ENCODE data around the gene CFTR. TPM values are rescaled to one million over a fixed set of nuclear protein-coding genes. Genes with fewer than 3 reads are reported as not detected.

The CFTR gene
- total RNA-seq, 1 experiment from 2014 or later: 1.2 TPM

- Mint-ChIP-seq H3K9me3 (peaks cover 11 to 22% of the 10 kb centered on the region in 2 experiments), H3K27me3 (ENCODE audit: low read depth) (no peaks in the 10 kb centered on the region), H3K36me3 (ENCODE audit: insufficient read depth in 1 of 3, low read depth in 3 of 3) (peaks cover 9 to 40% (median 16%) of the 10 kb centered on the region in 3 experiments; a peak in 5 of 7 replicates), H3K4me3 (no peak overlapping the region), H3K4me1 (peaks cover 19 to 20% of the 10 kb centered on the region in 2 experiments), H3K27ac (no peak overlapping the region; a peak in 3 of 7 replicates)
- Histone ChIP-seq H3K4me2 (ENCODE audit: insufficient read depth, insufficient read length, low read length) (no peak overlapping the region), H4K5ac (ENCODE audit: insufficient read length, low read depth, low read length) (no peak overlapping the region), H3K9ac (ENCODE audit: extremely low read depth, insufficient read length, low read length) (no peak overlapping the region), H2BK120ac (ENCODE audit: low read depth, low read length, poor library complexity, severe bottlenecking) (no peak overlapping the region), H2AK5ac (ENCODE audit: insufficient read length, low read length) (no peak overlapping the region), H3K79me1 (ENCODE audit: insufficient read depth, low read depth, low read length, poor library complexity, severe bottlenecking) (no peaks in the 10 kb centered on the region), H3K23ac (ENCODE audit: insufficient read length, low read depth, low read length) (no peak overlapping the region), H3K23me2 (ENCODE audit: insufficient read length, low read depth, low read length, poor library complexity, severe bottlenecking) (no peaks in the 10 kb centered on the region), H3K9me3 (ENCODE audit: control insufficient read depth, low read depth, low read length) (no peaks in the 10 kb centered on the region), H4K8ac (replicated peaks; ENCODE audit: insufficient read length, low read depth, low read length) (no peak overlapping the region), H3T11ph (ENCODE audit: low read length) (no peak overlapping the region), H2BK5ac (ENCODE audit: insufficient read length, low read length) (no peak overlapping the region), H2AFZ (ENCODE audit: low read length) (no peak overlapping the region), H3K27me3 (ENCODE audit: insufficient read depth, low read length) (no peaks in the 10 kb centered on the region), H3K4ac (ENCODE audit: low read depth, low read length) (no peak overlapping the region), H3K27ac (ENCODE audit: insufficient read length, low read depth, low read length) (peak overlapping the region; percentile 1), H4K91ac (ENCODE audit: insufficient read length, low read depth, low read length) (no peak overlapping the region), H3K18ac (ENCODE audit: insufficient read length, low read depth, low read length) (no peak overlapping the region), H3K4me1 (ENCODE audit: insufficient read depth, low read length) (peaks cover 3% of the 10 kb centered on the region; the same call in 1 of the 2 replicates), H3K56ac (ENCODE audit: insufficient read length, low read depth, low read length) (no peak overlapping the region), H3K14ac (ENCODE audit: insufficient read depth, low read length) (no peak overlapping the region), H2BK15ac (ENCODE audit: low read depth, low read length) (no peak overlapping the region), H3K79me2 (ENCODE audit: insufficient read depth, low read length) (no peaks in the 10 kb centered on the region), H2BK20ac (ENCODE audit: low read depth, low read length, poor library complexity, severe bottlenecking) (no peak overlapping the region), H4K20me1 (ENCODE audit: control insufficient read depth, insufficient read depth, insufficient read length) (no peaks in the 10 kb centered on the region), H2BK12ac (ENCODE audit: insufficient read length, low read depth, low read length) (no peak overlapping the region)
- no CpG with 5 or more reads among the region's 3 CpGs for WGBS (ENCODE audit: extremely low coverage, insufficient read length, low lambda C conversion rate)
- DNase-seq: no peak
- TF ChIP-seq CTCF (conservative IDR thresholded peaks at IDR 0.05): no peak
Measured at GRCh38 chr7:117631652-117632051, 151.8 kb downstream of the CFTR start.
